KOPT-K1 (cell line): ENCODE measurements around the gene MYL4.
"Not testable (repeated sequence)": the region's sequence is repeated elsewhere in the genome, so short reads cannot be mapped to it uniquely, and the experiment has no call there.

Source experiments
- H3K27ac ChIP-seq: fragments of 200-600 bp; sonication (generic); 2 replicates; pipeline ENCODE4 v1.5.1; 2016; ENCODE audit warnings: antibody characterized with exemption, mild to moderate bottlenecking, low read depth, low read length; ENCODE audit not compliant: poor library complexity, severe bottlenecking
- H3K36me3 ChIP-seq: fragments of 200-600 bp; sonication (generic); 2 replicates; pipeline ENCODE4 v1.5.1; 2017; ENCODE audit warnings: antibody characterized with exemption, mild to moderate bottlenecking, low read length, moderate library complexity; ENCODE audit not compliant: insufficient read depth
- H3K9me3 ChIP-seq: fragments of 200-600 bp; sonication (generic); 2 replicates; pipeline ENCODE4 v1.5.1; 2017; ENCODE audit warnings: antibody characterized with exemption, low read length, mild to moderate bottlenecking; ENCODE audit not compliant: insufficient read depth, poor library complexity, severe bottlenecking

MYL4 gene

GRCh38 chr17:47223460-47223859, 14.3 kb downstream of the MYL4 start:
- no peak overlapping the region for H3K27ac ChIP-seq
- H3K36me3 ChIP-seq, result no peaks in the 10 kb centered on the region
- H3K9me3 ChIP-seq, result peaks cover 20% of the 10 kb centered on the region

- not testable (repeated sequence) for H3K27ac ChIP-seq, H3K36me3 ChIP-seq
- H3K9me3 ChIP-seq, result peaks cover 20% of the 10 kb centered on the region
Measured at GRCh38 chr17:47224077-47224476, 14.9 kb downstream of the MYL4 start.

GRCh38 chr17:47224966-47225365, 15.8 kb downstream of the MYL4 start:
- Histone ChIP-seq H3K27ac (no peak overlapping the region), H3K9me3 (peaks cover 20% of the 10 kb centered on the region), H3K36me3 (no peaks in the 10 kb centered on the region)

- Histone ChIP-seq H3K9me3 (peaks cover 20% of the 10 kb centered on the region), H3K36me3 (no peaks in the 10 kb centered on the region), H3K27ac (no peak overlapping the region)
Measured at GRCh38 chr17:47225436-47225858, 16.3 kb downstream of the MYL4 start.

- Histone ChIP-seq H3K27ac (no peak overlapping the region), H3K9me3 (peaks cover 20% of the 10 kb centered on the region), H3K36me3 (no peaks in the 10 kb centered on the region)
Measured at GRCh38 chr17:47225911-47226688, 17.0 kb downstream of the MYL4 start.

GRCh38 chr17:47227862-47228261, 18.7 kb downstream of the MYL4 start:
- Histone ChIP-seq H3K36me3 (no peaks in the 10 kb centered on the region), H3K9me3 (peaks cover 20% of the 10 kb centered on the region), H3K27ac (no peak overlapping the region)

- Histone ChIP-seq H3K9me3 (peaks cover 2% of the 10 kb centered on the region), H3K36me3 (no peaks in the 10 kb centered on the region), H3K27ac (no peak overlapping the region)
Measured at GRCh38 chr17:47229535-47230443, 20.6 kb downstream of the MYL4 start.

GRCh38 chr17:47230864-47231263, 21.7 kb downstream of the MYL4 start:
- no peaks in the 10 kb centered on the region for H3K36me3 ChIP-seq
- H3K9me3 ChIP-seq, result no peaks in the 10 kb centered on the region
- H3K27ac ChIP-seq, result no peak overlapping the region

GRCh38 chr17:47231334-47231733, 22.2 kb downstream of the MYL4 start:
- no peaks in the 10 kb centered on the region for H3K36me3 ChIP-seq

GRCh38 chr17:47231866-47232265, 22.7 kb downstream of the MYL4 start:
- H3K36me3 ChIP-seq, result no peaks in the 10 kb centered on the region
- H3K27ac ChIP-seq, result no peak overlapping the region
- peaks cover 5% of the 10 kb centered on the region for H3K9me3 ChIP-seq

More at GRCh38 chr17:47231334-47231733, 22.2 kb downstream of the MYL4 start:
- H3K27ac ChIP-seq, result no peak overlapping the region
- peaks cover under 1% of the 10 kb centered on the region for H3K9me3 ChIP-seq

- no peak overlapping the region for H3K27ac ChIP-seq
- H3K36me3 ChIP-seq, result no peaks in the 10 kb centered on the region
- peaks cover 11% of the 10 kb centered on the region for H3K9me3 ChIP-seq
Measured at GRCh38 chr17:47232465-47232864, 23.3 kb downstream of the MYL4 start.

- H3K9me3 ChIP-seq, result peaks cover 18% of the 10 kb centered on the region
- no peaks in the 10 kb centered on the region for H3K36me3 ChIP-seq
- no peak overlapping the region for H3K27ac ChIP-seq
Measured at GRCh38 chr17:47235506-47235905, 26.4 kb downstream of the MYL4 start.

GRCh38 chr17:47235923-47236322, 26.8 kb downstream of the MYL4 start:
- H3K27ac ChIP-seq, result no peak overlapping the region
- no peaks in the 10 kb centered on the region for H3K36me3 ChIP-seq
- H3K9me3 ChIP-seq, result peaks cover 18% of the 10 kb centered on the region

- Histone ChIP-seq H3K27ac (no peak overlapping the region), H3K9me3 (peaks cover 18% of the 10 kb centered on the region), H3K36me3 (no peaks in the 10 kb centered on the region)
Measured at GRCh38 chr17:47237841-47238240, 28.7 kb downstream of the MYL4 start.

- Histone ChIP-seq H3K27ac (no peak overlapping the region), H3K9me3 (peaks cover 18% of the 10 kb centered on the region), H3K36me3 (no peaks in the 10 kb centered on the region)
Measured at GRCh38 chr17:47238321-47239010, 29.3 kb downstream of the MYL4 start.
